CD4-positive, alpha-beta T cell treated with Interleukin-2 at 100 ng/mL for 4 hours (primary cell): ENCODE measurements around the gene CACNA2D4.

Experiments
- DNase-seq: peaks from one replicate; pipeline ENCODE4 v3.0.0-alpha.2; 2020; ENCODE audit warnings: low spot score

Gene CACNA2D4

DNA sequence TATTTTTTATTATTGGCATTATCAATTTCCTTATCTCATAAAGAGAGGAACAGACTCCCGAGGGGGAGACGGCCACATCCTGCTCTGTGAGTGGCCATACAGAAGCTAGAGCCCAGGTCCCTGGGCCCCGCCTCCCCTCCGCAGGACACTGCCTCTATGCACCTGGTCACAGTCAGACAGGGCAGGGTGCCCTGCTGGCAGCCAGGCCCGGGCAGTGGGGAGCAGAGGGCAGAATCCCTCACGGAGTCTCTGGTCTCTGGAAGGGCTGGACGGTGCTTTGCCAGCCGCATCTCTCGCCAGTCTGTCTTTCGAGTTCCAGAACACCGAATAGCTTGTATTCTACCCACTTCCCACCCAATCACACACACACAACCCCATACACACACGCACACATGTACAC is 16.4 kb upstream of the CACNA2D4 start:
- DNase-seq: no peak

DNA sequence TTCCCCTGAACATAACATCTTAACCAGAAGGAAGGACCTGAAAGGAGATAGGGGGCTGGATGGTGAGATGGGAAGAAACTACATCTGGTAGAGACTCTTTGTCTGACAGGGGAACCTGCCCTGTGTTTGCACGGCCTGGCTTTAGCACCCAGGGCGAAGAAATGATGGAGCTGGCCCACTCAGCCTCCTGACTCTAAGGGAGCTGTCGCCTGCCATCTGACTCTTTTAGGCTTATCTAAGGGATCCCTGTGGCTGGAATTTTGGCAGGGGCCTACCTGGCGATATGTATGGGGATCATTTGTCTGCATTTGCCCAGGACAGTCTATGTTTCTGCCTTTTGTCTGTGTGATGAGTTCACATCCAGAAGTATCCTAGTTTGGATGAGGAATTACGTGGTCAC is 15.6 kb upstream of the CACNA2D4 start:
- DNase-seq: no peak

DNA sequence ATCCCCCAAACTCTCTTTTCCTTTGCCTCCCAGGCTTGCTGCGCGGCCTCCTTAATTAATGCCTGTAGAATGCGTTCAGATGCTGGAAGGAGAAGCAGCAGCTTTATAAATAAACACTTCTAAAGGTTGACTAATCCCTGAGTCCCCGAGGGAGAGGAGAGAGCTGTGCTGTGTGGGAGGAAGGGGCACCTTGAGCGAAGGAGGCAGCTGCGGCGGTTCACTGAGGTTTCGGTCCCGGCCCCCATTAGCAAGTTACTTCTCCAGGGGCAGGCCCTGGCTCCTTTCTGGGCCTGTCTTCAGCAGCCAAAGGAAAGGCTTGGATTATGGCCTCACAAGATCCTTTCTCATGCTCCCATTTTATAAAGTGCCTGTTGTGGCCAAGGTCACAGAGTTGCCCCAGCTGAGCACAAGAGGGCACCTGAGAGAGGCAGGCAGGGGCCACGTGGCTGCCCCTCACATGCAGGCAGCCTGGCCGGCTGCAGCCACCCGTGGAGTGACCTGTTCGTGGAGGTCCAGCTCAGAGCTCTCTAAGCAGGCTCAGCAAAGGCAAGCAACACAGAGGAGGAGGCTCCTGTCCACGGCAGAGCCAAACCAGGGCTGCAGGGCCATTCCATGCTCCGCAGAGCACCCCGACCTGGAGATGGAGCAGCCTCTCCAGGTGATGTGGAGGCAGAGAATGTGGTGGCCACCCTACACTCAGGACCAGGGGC is 15.0 kb upstream of the CACNA2D4 start:
- no peak for DNase-seq

DNA sequence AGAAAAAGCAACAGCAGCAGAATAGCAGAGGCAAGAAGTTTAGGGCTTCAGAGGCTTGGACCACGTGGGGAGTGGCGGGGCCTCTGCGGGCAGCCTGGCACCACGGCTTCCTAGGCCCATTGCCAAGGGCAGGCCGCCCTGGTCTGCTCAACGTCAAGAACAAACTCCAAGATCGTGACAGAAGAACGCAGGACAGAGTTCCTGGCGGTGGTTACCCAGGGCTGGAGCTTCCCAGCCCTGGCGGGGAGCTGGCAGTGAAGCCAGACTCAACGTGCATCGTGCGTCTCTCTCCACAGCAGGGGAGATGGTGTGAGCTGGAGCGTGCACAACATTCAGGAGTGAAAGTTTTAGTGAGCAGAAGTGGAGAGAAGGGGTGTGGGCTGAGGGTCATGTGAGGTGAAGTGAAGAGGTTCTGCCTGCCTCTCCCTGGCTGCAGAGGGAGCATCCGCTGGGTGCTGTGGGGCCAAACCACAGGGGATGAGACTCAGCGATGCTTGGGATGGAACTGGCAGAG is 13.9 kb upstream of the CACNA2D4 start:
- DNase-seq: no peak

DNA sequence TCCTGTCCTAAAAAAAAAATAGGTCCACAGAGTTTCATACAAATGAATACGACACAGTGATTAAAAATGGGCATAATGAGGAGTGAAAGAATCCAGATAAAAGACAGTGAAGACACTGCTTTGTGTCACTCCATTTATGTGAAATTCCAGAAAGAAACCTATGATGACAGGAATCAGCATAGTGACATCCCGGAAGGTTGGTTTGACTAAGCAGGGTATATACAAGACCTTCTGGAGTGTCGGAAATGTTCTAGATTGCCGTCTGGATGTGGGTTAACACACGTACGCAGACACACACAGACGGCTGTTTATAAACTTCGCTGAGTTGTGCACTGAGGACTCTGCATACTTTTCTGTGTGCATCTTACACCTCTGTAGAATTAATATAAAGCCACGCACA is 13.2 kb upstream of the CACNA2D4 start:
- DNase-seq: no peak

DNA sequence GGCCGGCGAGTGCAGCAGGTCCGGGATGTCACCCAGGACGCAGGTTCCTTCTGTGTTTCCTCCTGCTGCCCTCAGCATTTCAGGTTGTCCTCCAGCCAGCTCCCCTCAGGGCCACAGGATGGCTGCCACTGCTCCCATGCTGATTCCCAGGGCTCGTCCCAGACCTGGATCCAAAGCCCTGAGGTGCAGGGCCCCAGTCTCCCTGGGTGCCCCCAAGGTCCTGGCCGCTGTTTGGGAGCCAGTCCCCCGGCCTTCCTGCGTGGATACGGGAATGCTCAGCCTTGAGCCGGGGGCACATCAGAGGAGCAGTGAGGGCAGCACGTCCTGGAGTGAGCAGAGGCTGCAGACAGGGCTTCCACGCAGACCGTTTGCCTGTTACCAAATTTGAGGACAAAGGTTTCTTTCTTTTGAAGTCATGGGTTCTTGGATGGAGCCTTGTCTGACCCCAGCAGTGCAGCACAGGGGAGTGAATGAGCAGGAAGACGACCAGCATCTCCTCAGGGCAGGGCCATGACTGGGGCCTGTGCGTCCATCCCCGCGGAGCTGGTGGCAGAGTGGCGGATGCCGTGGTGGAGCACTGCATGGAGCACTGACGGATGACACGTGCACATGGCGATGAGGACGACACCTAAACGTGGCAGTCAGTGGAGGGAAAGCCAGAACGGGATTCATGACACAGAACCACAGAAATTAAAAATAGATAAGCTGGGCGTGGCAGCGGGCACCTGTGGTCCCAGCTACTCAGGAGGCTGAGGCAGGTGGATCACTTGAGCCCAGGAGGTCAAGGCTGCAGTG is 12.5 kb upstream of the CACNA2D4 start:
- no peak for DNase-seq

DNA sequence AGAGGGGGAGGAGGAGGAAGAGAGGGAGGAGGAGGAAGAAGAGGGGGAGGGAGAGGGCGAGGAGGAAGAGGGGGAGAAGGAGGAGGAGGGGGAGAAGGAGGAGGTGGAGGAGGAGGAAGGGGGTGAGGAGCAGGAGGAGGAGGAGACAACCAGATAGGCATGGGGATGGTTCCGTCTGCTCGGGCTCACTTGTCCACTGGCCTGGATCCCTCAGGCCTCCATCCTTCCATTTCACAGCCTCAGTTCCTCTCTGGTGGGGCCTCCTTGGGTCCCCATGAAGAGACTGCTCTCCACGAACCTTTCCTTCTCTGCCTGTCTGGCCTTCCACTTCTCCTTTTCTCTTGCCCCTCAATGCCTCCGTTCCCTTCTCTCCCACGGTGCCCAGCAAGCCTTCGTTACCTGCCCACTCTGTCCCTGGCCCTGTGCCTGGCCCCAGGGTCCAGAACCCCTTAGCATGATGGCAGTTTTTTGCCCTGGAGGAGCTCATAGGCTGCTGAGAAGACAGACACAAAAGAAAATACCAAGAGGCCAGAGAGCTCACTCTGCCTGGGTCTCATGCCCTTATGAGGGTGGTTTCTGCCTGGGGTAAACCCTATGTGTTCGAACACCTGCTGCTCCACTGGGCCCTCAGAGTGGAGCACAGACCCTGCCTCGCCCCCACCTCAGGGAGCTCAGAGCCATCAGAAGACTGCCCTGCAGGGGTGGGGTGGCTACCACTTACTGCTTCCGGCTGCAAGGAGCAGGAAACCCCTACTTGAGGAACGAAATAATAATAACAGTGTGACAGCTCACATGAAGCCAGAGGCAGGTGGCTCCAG is 11.7 kb upstream of the CACNA2D4 start:
- no peak for DNase-seq

DNA sequence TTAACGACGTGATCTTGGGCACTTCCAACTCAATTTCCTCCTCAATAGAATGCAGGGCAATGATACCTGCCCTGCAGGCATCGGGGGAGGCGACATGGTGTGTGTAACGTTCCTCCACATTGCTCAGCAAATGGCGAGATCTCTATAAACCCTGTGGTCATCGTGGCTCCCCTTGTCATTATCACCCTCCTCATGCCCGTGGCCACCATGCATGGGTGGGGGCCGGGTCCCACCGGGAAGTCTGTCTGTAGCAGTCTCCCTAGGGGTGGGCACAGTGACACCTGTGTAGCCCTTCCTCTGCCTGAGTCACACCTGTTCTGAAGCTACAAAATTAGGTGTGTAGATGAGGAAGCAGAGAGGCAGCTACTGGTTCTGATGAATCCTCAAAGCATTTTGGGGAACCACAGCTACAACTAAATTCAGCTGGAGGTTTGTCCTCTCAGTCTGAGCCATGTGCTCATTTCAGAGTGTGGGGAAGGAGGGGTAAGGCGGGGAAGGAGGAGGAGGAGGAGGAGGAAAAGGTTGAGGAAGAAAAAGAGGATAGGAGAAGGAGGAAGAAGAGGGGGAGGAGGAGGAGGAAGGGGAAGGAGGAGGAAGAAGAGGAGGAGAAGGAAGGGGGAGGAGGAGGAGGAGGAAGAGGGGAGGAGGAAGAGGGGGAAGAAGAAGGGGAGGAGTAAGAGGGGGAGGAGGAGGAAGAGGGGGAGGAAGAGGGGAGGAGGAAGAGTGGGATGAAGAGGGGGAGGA is 11.0 kb upstream of the CACNA2D4 start:
- no peak for DNase-seq

DNA sequence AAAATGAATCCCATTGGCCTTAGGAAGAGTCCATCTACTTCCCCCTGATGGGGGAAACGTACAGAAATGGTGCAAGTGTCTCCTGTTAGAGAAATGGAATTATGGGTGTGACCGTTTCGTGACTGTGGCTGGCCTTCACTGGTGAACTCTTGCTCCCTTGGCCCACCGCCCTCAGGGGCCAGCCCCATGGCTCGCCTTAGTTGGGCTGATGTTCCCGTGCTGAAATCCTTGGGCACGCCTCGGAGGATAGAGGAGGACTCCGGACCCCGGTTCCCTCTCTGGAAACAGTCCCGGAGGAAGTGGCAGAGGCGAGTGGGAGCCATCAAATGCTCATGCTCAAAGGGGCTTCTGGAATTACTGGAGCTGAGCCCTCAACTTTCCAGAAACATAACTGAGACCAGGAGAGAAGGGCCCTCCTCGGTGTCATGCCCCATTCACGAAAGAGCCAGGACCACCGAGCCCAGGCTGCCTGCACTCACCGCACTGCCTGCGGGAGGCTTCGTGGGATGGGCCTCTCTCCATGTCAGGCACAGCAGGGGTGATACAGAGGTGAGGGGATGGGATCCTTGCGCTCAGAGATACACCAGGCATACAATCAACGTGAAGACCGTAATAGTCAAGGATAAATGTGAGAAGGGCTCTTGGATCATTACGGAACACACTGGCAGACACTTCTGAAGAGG is 10.1 kb upstream of the CACNA2D4 start:
- DNase-seq: no peak

DNA sequence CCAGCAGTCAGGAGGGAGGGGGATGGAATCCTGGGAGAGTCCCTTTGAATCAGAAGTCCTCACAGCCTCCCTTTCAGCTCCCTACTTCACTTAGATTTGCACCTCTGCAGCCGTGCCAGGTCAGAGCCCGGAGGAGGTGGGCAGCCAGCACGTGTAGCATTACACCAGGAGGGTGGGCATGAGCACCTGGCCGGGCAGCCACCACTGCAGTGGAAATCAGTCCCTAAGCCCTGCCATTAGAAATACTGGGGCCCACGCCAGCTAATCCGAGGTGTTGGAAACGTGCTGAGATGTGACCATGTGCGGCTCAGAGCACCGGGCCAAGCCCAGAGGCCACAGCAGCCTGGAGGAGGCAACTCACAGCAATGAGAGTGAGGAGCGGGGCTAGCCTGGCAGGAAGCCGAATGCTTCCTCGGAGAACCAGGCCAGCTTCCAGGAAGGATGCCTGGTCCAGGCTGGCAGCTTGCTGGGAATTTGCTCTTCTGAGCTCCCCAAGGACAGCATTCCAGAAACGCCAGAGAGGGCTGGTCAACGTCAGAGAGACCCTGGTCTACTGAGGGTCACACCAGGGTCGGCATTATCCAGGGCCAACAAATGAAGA is 9.4 kb upstream of the CACNA2D4 start:
- no peak for DNase-seq

DNA sequence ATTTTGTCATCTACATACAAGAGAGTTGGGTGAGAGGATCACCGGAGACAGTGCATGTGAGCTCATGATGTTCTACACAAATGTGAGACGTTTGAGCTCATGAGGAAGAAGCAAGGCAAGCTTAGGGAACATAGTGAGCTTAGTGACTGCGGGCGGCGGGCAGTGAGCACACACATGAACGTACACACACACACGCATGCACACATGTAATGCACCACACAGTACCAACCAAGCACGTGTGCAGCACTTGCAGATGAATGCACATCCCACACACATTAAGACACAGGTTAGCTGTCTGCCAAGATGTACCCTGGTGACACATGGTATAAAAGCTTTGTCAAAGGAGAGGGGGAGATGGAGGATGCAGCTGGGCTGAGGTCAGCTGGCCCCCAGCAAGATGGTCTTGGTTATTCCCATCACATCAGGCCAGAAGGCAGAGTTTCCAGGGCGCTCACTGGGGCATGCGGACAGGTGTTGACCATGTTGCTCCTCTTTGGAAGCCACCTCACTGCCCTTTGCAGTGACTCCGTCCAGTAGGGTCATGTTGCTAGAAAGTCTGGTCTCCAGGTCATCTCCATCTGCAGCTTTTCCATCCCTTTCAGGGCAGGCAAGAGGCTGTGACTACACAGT is 8.7 kb upstream of the CACNA2D4 start:
- DNase-seq: no peak

DNA sequence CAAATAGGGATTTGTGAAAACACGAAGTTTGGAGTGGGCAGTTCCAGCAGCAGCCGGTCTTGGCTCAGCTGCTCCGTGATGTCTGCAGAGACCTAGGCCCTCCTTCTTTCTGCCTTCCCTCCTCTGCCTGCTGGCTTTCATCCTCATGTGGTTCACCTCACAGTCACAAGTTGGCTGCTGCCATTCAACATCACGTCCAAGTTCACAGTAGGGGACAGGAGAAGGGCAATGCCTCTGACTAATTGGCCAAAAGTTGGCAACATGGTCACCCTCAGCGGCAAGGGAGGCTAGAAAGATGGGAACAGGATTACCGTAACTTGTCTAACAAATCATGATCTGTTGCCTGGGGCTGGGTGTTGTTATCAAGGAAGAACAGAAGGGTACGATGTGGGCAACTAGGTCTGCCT is 7.8 kb upstream of the CACNA2D4 start:
- no peak for DNase-seq

DNA sequence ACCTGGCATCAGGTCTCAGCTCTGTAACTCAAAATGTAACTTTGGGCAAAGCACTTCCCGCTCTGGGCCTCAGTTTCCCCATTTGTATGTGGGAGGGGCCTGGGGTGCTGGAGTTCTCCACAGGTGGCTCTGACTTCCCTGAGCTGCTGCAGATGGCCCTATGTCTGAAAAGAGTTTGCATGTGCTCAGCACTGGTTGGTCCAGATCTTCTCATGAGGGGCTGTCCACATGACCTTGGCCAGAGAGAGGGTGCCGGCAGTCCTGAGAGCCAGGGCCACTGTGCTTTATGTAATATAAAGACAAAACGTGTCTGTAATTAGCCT is 7.2 kb upstream of the CACNA2D4 start:
- DNase-seq: no peak

DNA sequence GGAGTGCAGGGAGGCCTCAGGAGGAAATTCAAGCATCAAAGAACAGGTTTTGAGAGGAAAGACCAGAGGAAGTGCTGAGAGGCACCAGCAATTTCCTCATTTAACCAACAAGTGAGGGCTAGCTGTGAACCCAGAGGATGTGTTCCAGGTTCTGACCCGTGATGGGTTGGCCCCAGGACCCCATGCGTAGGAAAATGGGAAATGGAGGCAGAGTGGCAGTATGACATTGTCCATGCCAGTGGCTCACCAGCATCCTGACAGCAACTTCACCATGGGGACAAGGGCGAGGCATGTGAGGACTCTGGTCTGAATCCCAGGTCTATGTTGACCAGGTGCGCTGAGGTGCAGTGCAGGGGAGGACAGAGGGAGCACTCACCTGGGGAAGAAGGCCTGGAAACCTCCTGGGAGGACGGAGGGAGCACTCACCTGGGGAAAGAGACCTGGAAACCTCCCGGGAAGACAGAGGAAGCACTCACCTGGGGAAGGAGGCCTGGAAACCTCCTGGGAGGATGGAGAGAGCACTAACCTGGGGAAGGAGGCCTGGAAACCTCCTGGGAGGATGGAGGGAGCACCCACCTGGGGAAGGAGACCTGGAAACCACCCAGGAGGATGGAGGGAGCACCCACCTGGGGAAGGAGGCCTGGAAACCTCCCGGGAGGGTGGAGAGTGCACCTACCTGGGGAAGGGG is 6.7 kb upstream of the CACNA2D4 start:
- no peak for DNase-seq

DNA sequence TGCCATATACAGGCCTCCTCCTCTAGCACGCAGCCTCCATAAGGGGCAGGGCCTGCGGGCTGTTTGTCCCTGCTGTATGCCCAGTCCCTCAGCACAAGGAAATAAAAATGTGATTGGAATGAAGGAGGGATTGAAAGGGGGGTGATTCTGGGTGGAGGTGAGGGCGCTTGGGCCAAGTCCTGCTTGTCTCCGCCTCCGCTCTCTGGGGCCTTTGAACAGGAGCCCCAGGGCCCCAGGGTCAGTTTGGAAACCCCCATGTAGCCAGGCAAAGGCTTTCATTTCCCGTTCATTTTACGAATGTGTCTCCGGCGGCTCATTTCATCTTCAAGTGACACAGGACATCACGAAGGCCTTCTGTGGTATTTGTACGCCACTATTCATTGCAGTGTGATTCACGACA is 4.5 kb upstream of the CACNA2D4 start:
- no peak for DNase-seq

DNA sequence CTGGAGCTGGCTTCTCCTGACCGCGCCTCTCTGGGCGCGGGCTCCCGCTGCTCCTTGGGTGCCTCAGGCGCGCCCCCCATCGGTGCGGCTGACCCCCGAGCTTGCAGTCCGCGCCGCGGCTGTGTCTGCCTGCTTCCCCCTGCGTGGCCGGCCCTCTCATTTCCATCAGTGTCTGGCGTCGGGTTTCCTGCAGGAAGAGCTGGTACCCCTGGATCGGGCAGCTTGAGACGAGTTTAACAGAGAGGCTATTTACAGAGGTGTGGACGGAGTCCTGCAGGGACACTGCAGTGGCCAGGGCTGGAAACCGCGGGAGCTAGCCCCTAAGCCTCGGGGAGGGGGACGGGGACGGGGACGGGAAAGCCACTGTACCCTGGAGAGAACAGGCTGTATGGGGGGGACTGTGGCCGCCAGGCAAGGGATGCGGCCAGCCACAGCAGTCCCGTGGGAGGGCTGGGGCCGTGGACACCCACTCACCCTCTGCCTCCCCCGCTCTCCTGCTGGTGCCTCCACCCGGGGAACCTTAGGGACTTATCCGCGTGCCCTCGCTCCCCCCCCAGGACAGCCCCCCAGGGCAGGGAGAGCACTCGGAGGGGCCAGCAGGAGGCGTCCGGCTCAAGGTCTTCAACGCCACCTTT is 3.7 kb upstream of the CACNA2D4 start:
- DNase-seq: no peak

DNA sequence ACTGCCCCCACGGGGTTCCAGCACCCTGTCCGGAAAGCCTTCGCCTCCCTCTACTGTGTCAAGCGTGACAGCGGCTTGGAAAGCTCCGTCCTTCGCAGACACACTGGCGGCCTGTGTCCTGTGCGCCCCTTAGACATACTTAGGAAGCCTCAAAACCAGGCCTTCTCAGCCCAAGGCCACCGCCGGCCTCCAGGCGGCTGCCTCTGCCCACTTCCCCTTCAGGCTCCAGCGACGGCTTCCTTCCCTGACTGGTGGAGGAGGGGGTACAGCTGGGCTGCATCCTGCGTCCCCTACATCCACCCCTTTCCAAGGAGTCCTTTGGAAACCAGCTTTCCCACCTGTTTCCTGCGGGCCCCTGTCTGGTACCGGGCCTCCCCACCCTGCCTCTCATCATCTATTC is 2.5 kb upstream of the CACNA2D4 start:
- DNase-seq: no peak

DNA sequence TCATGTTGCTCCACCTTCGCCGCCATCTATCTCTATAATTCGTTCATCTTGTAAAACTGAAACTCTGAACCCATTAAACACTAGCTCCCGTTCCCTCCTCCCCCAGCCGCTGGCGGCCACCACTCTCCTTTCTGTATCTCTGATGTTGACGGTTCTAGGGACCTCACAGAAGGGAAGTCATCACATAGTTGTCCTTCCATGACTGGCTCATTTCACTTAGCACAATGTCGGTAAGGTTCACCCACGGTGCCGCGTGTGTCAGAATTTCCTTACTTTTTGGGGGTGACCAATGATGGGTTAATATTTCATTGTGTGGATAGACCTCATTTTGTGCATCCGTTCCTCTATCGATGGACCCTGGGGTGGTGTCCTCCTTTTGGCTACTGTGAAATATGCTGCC is 2.0 kb upstream of the CACNA2D4 start:
- no peak for DNase-seq

DNA sequence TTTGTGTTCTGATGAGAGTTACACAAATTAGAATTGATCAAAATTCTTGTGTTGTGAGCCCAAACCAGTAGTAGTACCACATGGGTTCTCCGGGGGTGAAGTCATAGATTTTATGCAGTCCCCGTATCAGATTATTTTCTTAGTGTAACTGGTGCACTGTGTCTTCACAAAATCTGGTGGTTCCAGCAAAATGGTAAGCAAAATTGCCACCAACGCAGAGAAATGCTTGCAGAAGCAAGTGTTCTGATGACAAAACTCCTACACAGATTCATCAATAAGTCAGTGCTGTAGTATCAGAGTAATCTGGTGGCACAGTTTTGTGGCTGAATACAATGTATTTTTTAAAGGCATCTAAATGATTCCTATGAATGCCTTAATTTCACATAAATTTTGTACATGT is 1.3 kb upstream of the CACNA2D4 start:
- no peak for DNase-seq

DNA sequence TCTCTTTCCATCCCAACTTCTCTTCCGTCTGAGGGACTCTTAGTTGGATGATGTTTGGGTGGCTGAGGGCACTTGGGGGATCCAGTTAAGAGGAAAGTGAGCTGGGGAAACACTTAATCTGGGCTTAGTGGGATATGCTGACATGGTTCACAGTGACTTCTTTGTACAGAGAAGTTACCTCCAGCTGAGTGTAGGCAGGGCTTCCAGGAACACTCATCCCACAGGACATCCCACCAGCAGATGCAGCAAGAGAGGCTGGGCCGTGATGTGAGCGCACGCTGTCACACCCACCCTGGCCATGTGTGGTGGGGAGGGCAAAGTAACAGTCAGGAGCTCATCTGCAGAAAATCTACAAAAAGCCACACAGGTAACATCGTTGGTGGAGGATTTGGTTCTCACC is 832 bp upstream of the CACNA2D4 start:
- DNase-seq: no peak
